MCF 10A (cell line): Measurements from ENCODE around the gene LRRC36. TPM values are rescaled to one million over a fixed set of nuclear protein-coding genes. Genes with fewer than 3 reads are reported as not detected.

Experiments used
- BruUV-seq: library from RNA; stranded (reverse); fragments of 400-500 nt; replicated peaks from 2 replicates; lab custom pipeline; 2021; lab: Mats Ljungman, UMichigan
- CTCF ChIA-PET: fragments of 300-600 bp; sonication (Branson Sonifier 250); formaldehyde crosslinking; extraction: SDS; loops from one replicate; lab custom pipeline; 2021; ENCODE audit warnings: antibody characterized with exemption, inconsistent platforms; lab: Yijun Ruan, JAX
- POLR2A ChIA-PET: fragments of 300-600, 350-650 bp; sonication (Branson Sonifier 250); formaldehyde crosslinking; extraction: SDS; loops from one replicate; lab custom pipeline; 2020; ENCODE audit warnings: antibody characterized with exemption, inconsistent platforms; lab: Yijun Ruan, JAX
- DNase-seq: peaks from one replicate; pipeline ENCODE4 v3.0.0-alpha.2; 2018; ENCODE audit not compliant: unreplicated experiment
- H3K27ac Mint-ChIP-seq: one replicate; pipeline ENCODE4 v1.8.0; 2022; ENCODE audit warnings: mild to moderate bottlenecking, low read depth, mixed read lengths; ENCODE audit not compliant: unreplicated experiment
- H3K27me3 Mint-ChIP-seq: one replicate; pipeline ENCODE4 v1.8.0; 2022; ENCODE audit warnings: mixed read lengths; ENCODE audit not compliant: insufficient read depth, unreplicated experiment
- H3K36me3 Mint-ChIP-seq: one replicate; pipeline ENCODE4 v1.8.0; 2022; ENCODE audit warnings: mild to moderate bottlenecking, moderate library complexity, mixed read lengths; ENCODE audit not compliant: insufficient read depth, unreplicated experiment
- H3K4me1 Mint-ChIP-seq: one replicate; pipeline ENCODE4 v1.8.0; 2022; ENCODE audit warnings: mixed read lengths; ENCODE audit not compliant: insufficient read depth, unreplicated experiment
- H3K4me3 Mint-ChIP-seq: one replicate; pipeline ENCODE4 v1.8.0; 2022; ENCODE audit warnings: mild to moderate bottlenecking, moderate library complexity, mixed read lengths; ENCODE audit not compliant: unreplicated experiment
- H3K9me3 Mint-ChIP-seq: one replicate; pipeline ENCODE4 v1.8.0; 2022; ENCODE audit warnings: mixed read lengths; ENCODE audit not compliant: unreplicated experiment
- intact Hi-C: fragments of 100-400 bp; cut with micrococcal nuclease; formaldehyde crosslinking; loops from 2 replicates; pipeline ENCODE4 v1.14.1; 2022
- total RNA-seq: library from RNA; stranded (reverse); gene quantifications from 2 replicates; pipeline ENCODE4 v1.2.3, GENCODE V29; 2022
- TF ChIP-seq, protein P1 (sequence below): fragments of 200-600 bp; IDR thresholded peaks from one replicate; pipeline ENCODE4 v1.8.0; 2022; ENCODE audit warnings: antibody characterized with exemption, mild to moderate bottlenecking; ENCODE audit not compliant: unreplicated experiment

Gene LRRC36
- total RNA-seq, 1 experiment from 2014 or later, result not detected

DNA sequence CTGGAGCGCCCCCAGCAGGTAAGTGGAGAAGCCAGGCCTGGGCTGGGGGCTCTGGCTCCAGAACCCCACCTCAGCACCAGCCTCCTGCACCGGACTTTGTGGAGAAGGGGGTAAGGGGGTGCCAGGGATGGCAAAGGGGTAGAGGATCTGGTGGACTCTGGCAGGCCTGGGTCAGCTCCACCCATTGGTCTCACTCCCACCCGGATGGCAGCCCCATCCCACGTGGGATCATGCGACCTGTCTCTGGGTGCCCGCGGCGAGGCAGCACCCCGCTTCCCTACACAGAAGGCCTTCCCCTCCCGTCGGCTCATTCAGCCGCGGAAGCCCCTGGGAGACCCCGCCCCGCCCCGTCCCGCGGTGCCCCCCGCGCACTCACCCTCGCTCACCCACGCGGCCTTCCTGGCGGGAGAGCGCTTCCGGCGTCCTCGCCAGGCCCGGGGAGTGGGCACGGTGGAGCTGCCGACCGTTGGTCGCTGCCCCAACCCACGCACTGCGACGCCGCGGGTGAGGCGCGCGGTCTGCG lies 47.8 kb upstream of the LRRC36 start:
- TF ChIP-seq, protein P1, sequence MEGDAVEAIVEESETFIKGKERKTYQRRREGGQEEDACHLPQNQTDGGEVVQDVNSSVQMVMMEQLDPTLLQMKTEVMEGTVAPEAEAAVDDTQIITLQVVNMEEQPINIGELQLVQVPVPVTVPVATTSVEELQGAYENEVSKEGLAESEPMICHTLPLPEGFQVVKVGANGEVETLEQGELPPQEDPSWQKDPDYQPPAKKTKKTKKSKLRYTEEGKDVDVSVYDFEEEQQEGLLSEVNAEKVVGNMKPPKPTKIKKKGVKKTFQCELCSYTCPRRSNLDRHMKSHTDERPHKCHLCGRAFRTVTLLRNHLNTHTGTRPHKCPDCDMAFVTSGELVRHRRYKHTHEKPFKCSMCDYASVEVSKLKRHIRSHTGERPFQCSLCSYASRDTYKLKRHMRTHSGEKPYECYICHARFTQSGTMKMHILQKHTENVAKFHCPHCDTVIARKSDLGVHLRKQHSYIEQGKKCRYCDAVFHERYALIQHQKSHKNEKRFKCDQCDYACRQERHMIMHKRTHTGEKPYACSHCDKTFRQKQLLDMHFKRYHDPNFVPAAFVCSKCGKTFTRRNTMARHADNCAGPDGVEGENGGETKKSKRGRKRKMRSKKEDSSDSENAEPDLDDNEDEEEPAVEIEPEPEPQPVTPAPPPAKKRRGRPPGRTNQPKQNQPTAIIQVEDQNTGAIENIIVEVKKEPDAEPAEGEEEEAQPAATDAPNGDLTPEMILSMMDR, result no peak
- peak overlapping the region; percentile 74 for H3K4me3 Mint-ChIP-seq
- no TSS peak for BruUV-seq

DNA sequence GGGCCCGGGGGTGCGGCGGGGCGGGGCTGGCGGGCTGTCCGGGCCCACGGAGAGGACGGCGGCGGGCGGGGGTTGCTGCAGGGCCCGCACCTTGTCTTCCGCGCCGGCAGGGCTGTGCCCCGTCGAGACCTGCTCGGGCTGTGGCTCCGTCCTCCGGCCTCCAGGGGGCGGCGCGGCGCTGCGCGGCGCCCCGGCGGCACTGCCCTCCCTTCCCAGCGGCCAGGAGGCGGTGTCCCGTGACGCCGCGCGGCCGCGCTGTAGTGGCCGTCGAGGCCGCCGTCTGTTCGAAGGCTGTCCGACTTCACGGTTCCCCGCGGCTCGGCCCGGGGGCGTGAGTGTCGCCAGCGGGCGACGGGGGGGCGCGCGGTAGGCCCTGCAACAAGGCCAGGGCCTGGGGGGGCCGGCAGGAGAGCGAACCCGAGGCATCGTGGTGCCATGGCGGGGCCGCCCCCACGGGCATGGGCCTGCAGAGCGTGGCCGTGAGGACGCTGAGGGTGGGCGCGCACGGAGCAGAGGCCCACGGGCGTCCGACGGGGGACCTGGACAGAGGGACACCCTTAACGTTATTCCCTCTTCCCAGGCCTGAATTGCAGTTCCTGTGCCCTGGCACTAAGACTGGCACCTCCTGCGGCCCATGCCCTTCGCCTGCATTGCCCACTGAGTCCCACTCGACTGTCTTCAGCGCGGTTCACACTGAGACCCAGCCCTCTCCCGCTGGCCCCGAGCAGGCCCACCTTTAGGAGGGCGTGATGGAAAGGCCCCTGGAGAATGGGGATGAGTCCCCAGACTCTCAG lies 47.1 kb upstream of the LRRC36 start, which contains the start of gene PLEKHG4:
TSS of gene PLEKHG4 (plus strand) at position 237 of the 794 bp plus-strand sequence. CDS start at position 750, 513 bp downstream.
- intact Hi-C loops, result loop anchor here (2.0 to 5.0 kb wide), 2 partner anchors 33 to 87 kb away; partner anchors contain the start of gene E2F4
- H3K27me3 Mint-ChIP-seq, result no peaks in the 10 kb centered on the region
- TSS peak; percentile 55 for BruUV-seq
- ChIA-PET CTCF (interaction anchor here (0.7 to 3.2 kb wide), 6 partner anchors 9 to 148 kb away, joined by 3 to 13 read pairs (median 4); no protein-coding TSS in a partner anchor), POLR2A (interaction anchor here (0.6 to 1.0 kb wide), 2 partner anchors 123 to 578 kb away, joined by 3 to 4 read pairs; no protein-coding TSS in a partner anchor)
- TF ChIP-seq, protein P1, result peak; percentile 76
- H3K9me3 Mint-ChIP-seq, result no peaks in the 10 kb centered on the region
- H3K27ac Mint-ChIP-seq, result peak within 1 kb of the TSS; percentile 74
- peaks cover 36% of the 10 kb centered on the region for H3K36me3 Mint-ChIP-seq
- DNase-seq, result peak; percentile 78
- H3K4me3 Mint-ChIP-seq, result peak within 1 kb of the TSS; percentile 74
- H3K4me1 Mint-ChIP-seq, result peaks cover 33% of the 10 kb centered on the region

More for the DNA sequence above, 47.8 kb upstream of the LRRC36 start:
- POLR2A ChIA-PET, result interaction anchor here (0.6 to 1.0 kb wide), 3 partner anchors 13 to 579 kb away, joined by 3 to 4 read pairs (median 4); no protein-coding TSS in a partner anchor
- no peaks in the 10 kb centered on the region for H3K9me3 Mint-ChIP-seq
- intact Hi-C loops, result loop anchor here (2.0 to 5.0 kb wide), 2 partner anchors 33 to 86 kb away; partner anchors contain the start of gene E2F4
- CTCF ChIA-PET, result interaction anchor here (0.7 to 2.8 kb wide), 5 partner anchors 16 to 169 kb away, joined by 3 to 13 read pairs (median 3); no protein-coding TSS in a partner anchor
- H3K4me1 Mint-ChIP-seq, result peaks cover 29% of the 10 kb centered on the region
- no peaks in the 10 kb centered on the region for H3K27me3 Mint-ChIP-seq
- DNase-seq, result no peak
- H3K36me3 Mint-ChIP-seq, result peaks cover 39% of the 10 kb centered on the region
- peak overlapping the region; percentile 74 for H3K27ac Mint-ChIP-seq

DNA sequence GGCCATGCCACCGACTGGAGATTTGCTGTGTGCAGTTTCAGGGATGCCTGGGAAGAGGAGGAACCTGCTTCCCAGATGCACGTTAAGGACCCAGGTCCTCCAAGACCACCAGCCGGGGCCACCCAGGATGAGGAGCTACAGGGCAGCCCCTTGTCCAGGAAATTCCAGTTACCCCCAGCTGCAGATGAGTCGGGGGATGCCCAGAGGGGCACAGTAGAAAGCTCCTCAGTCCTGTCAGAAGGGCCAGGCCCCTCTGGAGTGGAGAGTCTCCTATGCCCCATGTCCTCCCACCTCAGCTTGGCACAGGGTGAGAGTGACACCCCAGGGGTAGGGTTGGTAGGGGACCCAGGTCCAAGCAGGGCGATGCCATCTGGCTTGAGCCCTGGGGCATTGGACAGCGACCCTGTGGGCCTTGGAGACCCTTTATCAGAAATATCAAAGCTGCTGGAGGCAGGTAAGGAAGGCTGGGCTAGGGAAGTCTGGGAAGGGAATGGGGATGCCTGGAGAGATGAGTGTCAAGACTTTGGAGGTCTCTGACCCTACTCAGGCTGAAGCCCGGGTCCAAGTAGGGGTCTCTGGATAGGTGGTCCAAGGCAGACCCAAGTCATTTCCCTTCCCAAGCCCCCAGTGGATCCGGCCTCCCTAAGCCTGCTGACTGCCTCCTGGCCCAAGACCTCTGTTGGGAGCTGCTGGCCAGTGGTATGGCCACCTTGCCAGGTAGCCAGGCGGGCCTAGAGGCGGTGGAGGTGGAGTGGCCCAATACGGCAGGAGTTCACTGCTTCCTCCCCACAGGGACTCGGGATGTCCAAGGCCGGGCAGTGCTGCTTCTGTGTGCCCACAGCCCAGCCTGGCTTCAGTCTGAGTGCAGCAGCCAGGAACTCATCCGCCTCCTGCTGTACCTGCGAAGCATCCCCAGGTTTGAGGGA lies 46.3 kb upstream of the LRRC36 start:
- no TSS peak for BruUV-seq
- CTCF ChIA-PET, result interaction anchor here (0.5 to 3.2 kb wide), 8 partner anchors 10 to 282 kb away, joined by 3 to 12 read pairs (median 4); partner anchors contain the start of genes CTCF and ZDHHC1
- H3K4me3 Mint-ChIP-seq, result peak overlapping the region; percentile 74

More for the DNA sequence above, 46.3 kb upstream of the LRRC36 start:
- intact Hi-C loops, result no loop called here
- no peak overlapping the region for H3K27ac Mint-ChIP-seq
- POLR2A ChIA-PET, result interaction anchor here (0.6 kb wide), 1 partner anchor 246 kb away, joined by 3 read pairs; no protein-coding TSS in a partner anchor
- H3K4me1 Mint-ChIP-seq, result peaks cover 33% of the 10 kb centered on the region
- peaks cover 27% of the 10 kb centered on the region for H3K36me3 Mint-ChIP-seq
- no peaks in the 10 kb centered on the region for H3K9me3 Mint-ChIP-seq
- TF ChIP-seq, protein P1, result no peak
- DNase-seq, result no peak
- no peaks in the 10 kb centered on the region for H3K27me3 Mint-ChIP-seq
